Tibial nerve (tissue), 4 donors: ENCODE results near the gene HLF.

ENCODE experiments used
- EP300 ChIP-seq, 2 donors: sonication (generic); formaldehyde crosslinking; IDR thresholded peaks; one replicate each; pipeline ENCODE4 v1.6.1; 2017; ENCODE audit warnings: antibody characterized with exemption in 2 of 2, mild to moderate bottlenecking in 1 of 2
- TF ChIP-seq, protein P1 (sequence below), 5 experiments: fragments of 200-600 bp in 3 of 5; fragments of 450-650 bp in 2 of 5; sonication (generic) in 3 of 5; IDR thresholded peaks; one replicate each; pipeline ENCODE4 v1.5.1; 2016 to 2019; ENCODE audit warnings: antibody characterized with exemption in 5 of 5, mild to moderate bottlenecking in 3 of 5, moderate library complexity in 2 of 5

GRCh38 chr17:55254375-55254774, 10.4 kb upstream of the HLF start:
- TF ChIP-seq, protein P1, sequence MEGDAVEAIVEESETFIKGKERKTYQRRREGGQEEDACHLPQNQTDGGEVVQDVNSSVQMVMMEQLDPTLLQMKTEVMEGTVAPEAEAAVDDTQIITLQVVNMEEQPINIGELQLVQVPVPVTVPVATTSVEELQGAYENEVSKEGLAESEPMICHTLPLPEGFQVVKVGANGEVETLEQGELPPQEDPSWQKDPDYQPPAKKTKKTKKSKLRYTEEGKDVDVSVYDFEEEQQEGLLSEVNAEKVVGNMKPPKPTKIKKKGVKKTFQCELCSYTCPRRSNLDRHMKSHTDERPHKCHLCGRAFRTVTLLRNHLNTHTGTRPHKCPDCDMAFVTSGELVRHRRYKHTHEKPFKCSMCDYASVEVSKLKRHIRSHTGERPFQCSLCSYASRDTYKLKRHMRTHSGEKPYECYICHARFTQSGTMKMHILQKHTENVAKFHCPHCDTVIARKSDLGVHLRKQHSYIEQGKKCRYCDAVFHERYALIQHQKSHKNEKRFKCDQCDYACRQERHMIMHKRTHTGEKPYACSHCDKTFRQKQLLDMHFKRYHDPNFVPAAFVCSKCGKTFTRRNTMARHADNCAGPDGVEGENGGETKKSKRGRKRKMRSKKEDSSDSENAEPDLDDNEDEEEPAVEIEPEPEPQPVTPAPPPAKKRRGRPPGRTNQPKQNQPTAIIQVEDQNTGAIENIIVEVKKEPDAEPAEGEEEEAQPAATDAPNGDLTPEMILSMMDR (IDR thresholded peaks at IDR 0.05): no peak
- TF ChIP-seq EP300 (IDR thresholded peaks at IDR 0.05): no peak
